GM23338 (cell line): ENCODE data around the gene KRTAP17-1. TPM values are rescaled to one million over a fixed set of nuclear protein-coding genes. Genes with fewer than 3 reads are reported as not detected.

ENCODE experiments used
- ATAC-seq: fragments of 200-7000 bp; cut with Tn5 transposase; 3 replicates; pipeline ENCODE4 v1.9.1; 2020
- DNase-seq: peaks from one replicate; pipeline ENCODE4 v3.0.0-alpha.2; 2015; ENCODE audit warnings: low spot score
- H2AFZ ChIP-seq: fragments of 200-600 bp; sonication (generic); 2 replicates; pipeline ENCODE4 v1.8.0; 2016; ENCODE audit warnings: antibody characterized with exemption, mild to moderate bottlenecking, moderate library complexity
- H3F3A ChIP-seq: fragments of 200-600 bp; sonication (generic); replicated peaks from 2 replicates; pipeline ENCODE4 v1.8.0; 2017; ENCODE audit warnings: antibody characterized with exemption, mixed run types, low read depth
- H3K27ac ChIP-seq: fragments of 200-600 bp; sonication (generic); 2 replicates; pipeline ENCODE4 v1.6.1; 2016; ENCODE audit warnings: low read depth
- H3K27me3 ChIP-seq: fragments of 200-600 bp; sonication (generic); 2 replicates; pipeline ENCODE4 v1.8.0; 2016; ENCODE audit warnings: mild to moderate bottlenecking, mixed run types, moderate library complexity; ENCODE audit not compliant: insufficient read depth
- H3K36me3 ChIP-seq: fragments of 200-600 bp; sonication (generic); 2 replicates; pipeline ENCODE4 v1.8.0; 2016; ENCODE audit warnings: mild to moderate bottlenecking; ENCODE audit not compliant: insufficient read depth
- H3K4me1 ChIP-seq: fragments of 200-600 bp; sonication (generic); 2 replicates; pipeline ENCODE4 v1.8.0; 2016; ENCODE audit warnings: mild to moderate bottlenecking, moderate library complexity; ENCODE audit not compliant: insufficient read depth
- H3K4me2 ChIP-seq: fragments of 200-600 bp; sonication (generic); 2 replicates; pipeline ENCODE4 v1.7.1; 2017; ENCODE audit warnings: mixed run types
- H3K4me3 ChIP-seq: fragments of 200-600 bp; sonication (generic); 2 replicates; pipeline ENCODE4 v1.6.1; 2016; ENCODE audit warnings: mixed run types
- H3K79me2 ChIP-seq: fragments of 200-600 bp; sonication (generic); replicated peaks from 2 replicates; pipeline ENCODE4 v1.8.0; 2017; ENCODE audit warnings: mild to moderate bottlenecking; ENCODE audit not compliant: insufficient read depth
- H3K9me2 ChIP-seq: fragments of 200-600 bp; sonication (generic); 2 replicates; pipeline ENCODE4 v1.8.0; 2017; ENCODE audit not compliant: insufficient read depth
- H4K20me1 ChIP-seq: fragments of 200-600 bp; sonication (generic); replicated peaks from 2 replicates; pipeline ENCODE4 v1.8.0; 2017; ENCODE audit warnings: mild to moderate bottlenecking; ENCODE audit not compliant: insufficient read depth
- H3K27ac Mint-ChIP-seq: 2 replicates; pipeline ENCODE4 v1.8.0; 2020; ENCODE audit warnings: inconsistent platforms, mild to moderate bottlenecking, moderate library complexity, mixed read lengths
- H3K27me3 Mint-ChIP-seq: 3 replicates; pipeline ENCODE4 v1.8.0; 2022; ENCODE audit warnings: low read depth, mild to moderate bottlenecking, moderate library complexity, mixed read lengths, inconsistent platforms; ENCODE audit not compliant: insufficient read depth, poor library complexity
- H3K36me3 Mint-ChIP-seq: 3 replicates; pipeline ENCODE4 v1.8.0; 2021; ENCODE audit warnings: low read depth, mild to moderate bottlenecking, inconsistent platforms, moderate library complexity, mixed read lengths
- H3K4me1 Mint-ChIP-seq: 3 replicates; pipeline ENCODE4 v1.8.0; 2020; ENCODE audit warnings: mild to moderate bottlenecking, inconsistent platforms, mixed read lengths
- H3K4me3 Mint-ChIP-seq: 3 replicates; pipeline ENCODE4 v1.8.0; 2021; ENCODE audit warnings: moderate library complexity, mild to moderate bottlenecking, inconsistent platforms, mixed read lengths
- H3K9me3 Mint-ChIP-seq: 3 replicates; pipeline ENCODE4 v1.8.0; 2020; ENCODE audit warnings: moderate library complexity, mild to moderate bottlenecking, inconsistent platforms, mixed read lengths
- CREB1 ChIP-seq: fragments of 250-450 bp; sonication (Bioruptor Pico); IDR thresholded peaks from 2 replicates; pipeline ENCODE4 v1.5.0; 2020; ENCODE audit warnings: low read depth, mild to moderate bottlenecking, moderate library complexity
- CTCF ChIP-seq, 2 experiments: fragments of 200-600 bp in 1 of 2; sonication (generic) in 1 of 2; conservative IDR thresholded peaks; 2 replicates each; pipeline versions ENCODE4 v1.5.1 to v1.6.1; 2016 to 2017; ENCODE audit warnings: antibody characterized with exemption in 2 of 2, low read depth in 2 of 2, mild to moderate bottlenecking in 2 of 2, moderate library complexity in 1 of 2
- ETS1 ChIP-seq: IDR thresholded peaks from 2 replicates; pipeline ENCODE4 v1.6.1; 2016; ENCODE audit warnings: antibody characterized with exemption
- EZH2 ChIP-seq: fragments of 200-600 bp; sonication (generic); IDR thresholded peaks from one replicate; pipeline ENCODE4 v1.8.0; 2017; ENCODE audit warnings: antibody characterized with exemption, mild to moderate bottlenecking, low read depth; ENCODE audit not compliant: unreplicated experiment
- EZH2phosphoT487 ChIP-seq: fragments of 200-600 bp; sonication (generic); IDR thresholded peaks from one replicate; pipeline ENCODE4 v1.8.1; 2018; ENCODE audit warnings: antibody characterized with exemption; ENCODE audit not compliant: unreplicated experiment
- JUNB ChIP-seq: IDR thresholded peaks from one replicate; pipeline ENCODE4 v1.6.1; 2016; ENCODE audit warnings: antibody characterized with exemption; ENCODE audit not compliant: unreplicated experiment
- NANOG ChIP-seq: IDR thresholded peaks from 2 replicates; pipeline ENCODE4 v1.6.1; 2016; ENCODE audit warnings: antibody characterized with exemption, borderline replicate concordance
- POLR2AphosphoS5 ChIP-seq: IDR thresholded peaks from 2 replicates; pipeline ENCODE4 v1.6.1; 2016; ENCODE audit warnings: antibody characterized with exemption, low read depth
- REST ChIP-seq: IDR thresholded peaks from one replicate; pipeline ENCODE4 v1.6.1; 2018; ENCODE audit warnings: antibody characterized with exemption; ENCODE audit not compliant: unreplicated experiment
- STAT1 ChIP-seq: IDR thresholded peaks from one replicate; pipeline ENCODE4 v1.6.1; 2016; ENCODE audit warnings: antibody characterized with exemption; ENCODE audit not compliant: unreplicated experiment
- ZNF114 ChIP-seq: fragments of 250-450 bp; sonication (Bioruptor Pico); IDR thresholded peaks from 2 replicates; pipeline ENCODE4 v1.5.0; 2020; ENCODE audit warnings: mild to moderate bottlenecking, moderate library complexity
- ZNF331 ChIP-seq: fragments of 250-450 bp; sonication (Bioruptor Pico); IDR thresholded peaks from 2 replicates; pipeline ENCODE4 v1.5.0; 2020; ENCODE audit warnings: low read depth, mild to moderate bottlenecking, moderate library complexity
- ZNF462 ChIP-seq: fragments of 250-450 bp; sonication (Bioruptor Pico); IDR thresholded peaks from 2 replicates; pipeline ENCODE4 v1.5.0; 2020; ENCODE audit warnings: mild to moderate bottlenecking, moderate library complexity
- polyA plus RNA-seq: library from polyadenylated mRNA; unstranded; fragments of >200 nt; fragmentation: Nextera tagmentation; extraction: Ambion mirVana; gene quantifications from 2 replicates; pipeline ENCODE4 v1.2.1, GENCODE V29; 2016
- total RNA-seq: library from RNA; depleted of rRNA; stranded (reverse); fragments of >200 nt; shearing (Covaris generic); gene quantifications from 2 replicates; pipeline ENCODE4 v1.2.3, GENCODE V29; 2014

Gene KRTAP17-1
- total and polyA plus RNA-seq, 2 experiments from 2014 or later = not detected

GRCh38 chr17:41304091-41304490, 11.4 kb downstream of the KRTAP17-1 start:
- H3K79me2 ChIP-seq = no peaks in the 10 kb centered on the region
- peaks cover 6% of the 10 kb centered on the region for H3K27me3 Mint-ChIP-seq
- no peaks in the 10 kb centered on the region for H3K4me1 ChIP-seq
- H3K4me2 ChIP-seq = no peak overlapping the region
- H3K27ac Mint-ChIP-seq = no peak overlapping the region
- H3K9me2 ChIP-seq = no peaks in the 10 kb centered on the region
- H2AFZ ChIP-seq = no peak overlapping the region
- ATAC-seq (no peak), DNase-seq (no peak)
- H3K27me3 ChIP-seq = no peaks in the 10 kb centered on the region
- H3K4me3 Mint-ChIP-seq = no peak overlapping the region
- no peak overlapping the region for H3K27ac ChIP-seq
- H3K36me3 ChIP-seq = no peaks in the 10 kb centered on the region; the same call in 1 of the 2 replicates
- H3K36me3 Mint-ChIP-seq = no peaks in the 10 kb centered on the region
- no peak for TF ChIP-seq ZNF114 (CRISPR knock-in tag)
- TF ChIP-seq CREB1 = no peak
- no peak for TF ChIP-seq ETS1
- no peak for TF ChIP-seq STAT1
- TF ChIP-seq CTCF (conservative IDR thresholded peaks at IDR 0.05; ENCODE audit: low read depth in 2 of 2) = no peak
- no peak for TF ChIP-seq ZNF462
- TF ChIP-seq EZH2phosphoT487 = no peak
- no peak for TF ChIP-seq REST
- no peak for TF ChIP-seq JUNB
- TF ChIP-seq EZH2 = no peak
- no peak for TF ChIP-seq NANOG
- no peak for TF ChIP-seq ZNF331 (CRISPR knock-in tag)
- no peak for TF ChIP-seq POLR2AphosphoS5
- H3K4me3 ChIP-seq = no peak overlapping the region
- no peaks in the 10 kb centered on the region; the same call in 2 of the 3 replicates for H3K4me1 Mint-ChIP-seq
- H3F3A ChIP-seq = no peaks in the 10 kb centered on the region
- H4K20me1 ChIP-seq = no peaks in the 10 kb centered on the region
- no peaks in the 10 kb centered on the region; the same call in 2 of the 3 replicates for H3K9me3 Mint-ChIP-seq
